Brain microvascular endothelial cell (primary cell): ENCODE results near the gene B4GAT1.
"Not testable (repeated sequence)": the region's sequence is repeated elsewhere in the genome, so short reads cannot be mapped to it uniquely, and the experiment has no call there.

ENCODE experiments used
- DNase-seq: peaks from one replicate; pipeline ENCODE4 v3.0.0-alpha.2; 2020
- H3K27ac ChIP-seq: fragments of 250-450 bp; sonication (Bioruptor Pico); 2 replicates; pipeline ENCODE4 v1.5.1; 2020; ENCODE audit warnings: mild to moderate bottlenecking, moderate library complexity
- H3K27me3 ChIP-seq: fragments of 250-450 bp; sonication (Bioruptor Pico); replicated peaks from 2 replicates; pipeline ENCODE4 v1.5.1; 2020; ENCODE audit warnings: mild to moderate bottlenecking
- H3K36me3 ChIP-seq: fragments of 250-450 bp; sonication (Bioruptor Pico); replicated peaks from 2 replicates; pipeline ENCODE4 v1.5.1; 2020; ENCODE audit warnings: mild to moderate bottlenecking
- H3K4me3 ChIP-seq: 2 replicates; pipeline ENCODE4 v1.5.1; 2011; ENCODE audit warnings: low read depth, mild to moderate bottlenecking, control low read depth, low read length, moderate library complexity
- CTCF ChIP-seq: IDR thresholded peaks from 2 replicates; pipeline ENCODE4 v1.5.1; 2011; ENCODE audit warnings: low read depth, mild to moderate bottlenecking, moderate library complexity, low read length, control low read depth, inconsistent platforms; ENCODE audit errors: missing control alignments
- in situ Hi-C: cut with HindIII; loops from 2 replicates; pipeline ENCODE4 v1.10.0; 2017; ENCODE audit warnings: low sequenced_read_pairs, low pct_ligation_motif_present

The B4GAT1 gene

GRCh38 chr11:66362481-66363147 is 15.2 kb upstream of the B4GAT1 start:
- in situ Hi-C loops: no loop called here
- no peaks in the 10 kb centered on the region for H3K27me3 ChIP-seq
- no peak overlapping the region for H3K27ac ChIP-seq
- no peak for DNase-seq
- H3K36me3 ChIP-seq: no peaks in the 10 kb centered on the region
- TF ChIP-seq CTCF: no peak
- H3K4me3 ChIP-seq: no peak overlapping the region

GRCh38 chr11:66361502-66361941 is 14.1 kb upstream of the B4GAT1 start:
- no peak for TF ChIP-seq CTCF
- Histone ChIP-seq H3K36me3 (no peaks in the 10 kb centered on the region), H3K27ac (no peak overlapping the region), H3K4me3 (no peak overlapping the region), H3K27me3 (no peaks in the 10 kb centered on the region)
- in situ Hi-C loops: no loop called here
- no peak for DNase-seq

- in situ Hi-C loops: no loop called here
- H3K36me3 ChIP-seq: no peaks in the 10 kb centered on the region
- no peak for DNase-seq
- no peak for TF ChIP-seq CTCF
- H3K27me3 ChIP-seq: no peaks in the 10 kb centered on the region
- H3K27ac ChIP-seq: no peak overlapping the region
- H3K4me3 ChIP-seq: no peak overlapping the region
Measured at GRCh38 chr11:66360406-66361073, 13.1 kb upstream of the B4GAT1 start.

GRCh38 chr11:66359662-66360087 is 12.2 kb upstream of the B4GAT1 start:
- no peak overlapping the region for H3K27ac ChIP-seq
- in situ Hi-C loops: no loop called here
- no peak for DNase-seq
- TF ChIP-seq CTCF: no peak
- H3K4me3 ChIP-seq: no peak overlapping the region
- no peaks in the 10 kb centered on the region for H3K36me3 ChIP-seq
- H3K27me3 ChIP-seq: no peaks in the 10 kb centered on the region

GRCh38 chr11:66350560-66351235 is 3.3 kb upstream of the B4GAT1 start:
- H3K27ac ChIP-seq, H3K27me3 ChIP-seq, H3K36me3 ChIP-seq, H3K4me3 ChIP-seq, in situ Hi-C loops, DNase-seq: not testable (repeated sequence)

GRCh38 chr11:66349084-66349386 is 1.6 kb upstream of the B4GAT1 start:
- in situ Hi-C loops: no loop called here
- Histone ChIP-seq H3K27ac (no peak overlapping the region), H3K4me3 (no peak overlapping the region), H3K27me3 (no peaks in the 10 kb centered on the region), H3K36me3 (no peaks in the 10 kb centered on the region)
- TF ChIP-seq CTCF: no peak
- no peak for DNase-seq
